NT2/D1 (cell line): ENCODE data around the gene CELSR1.

Experiments
- YY1 ChIP-seq: IDR thresholded peaks from 2 replicates; pipeline ENCODE4 v1.6.1; 2011; ENCODE audit not compliant: insufficient read length, insufficient read depth
- ZNF274 ChIP-seq: IDR thresholded peaks from 2 replicates; pipeline ENCODE4 v1.6.1; 2011; ENCODE audit warnings: mild to moderate bottlenecking, low read depth, low read length

- TF ChIP-seq ZNF274 (no peak), YY1 (no peak)
Observed at GRCh38 chr22:46338636-46339035, 198.8 kb downstream of the CELSR1 start.
